Measurements from ENCODE around the gene ZCCHC8. TPM values are rescaled to one million over a fixed set of nuclear protein-coding genes. Genes with fewer than 3 reads are reported as not detected.

ZCCHC8 gene
- total and polyA plus RNA-seq, 5 donors from 2014 or later = 11.8 to 66.1 (median 15.9) TPM

DNA sequence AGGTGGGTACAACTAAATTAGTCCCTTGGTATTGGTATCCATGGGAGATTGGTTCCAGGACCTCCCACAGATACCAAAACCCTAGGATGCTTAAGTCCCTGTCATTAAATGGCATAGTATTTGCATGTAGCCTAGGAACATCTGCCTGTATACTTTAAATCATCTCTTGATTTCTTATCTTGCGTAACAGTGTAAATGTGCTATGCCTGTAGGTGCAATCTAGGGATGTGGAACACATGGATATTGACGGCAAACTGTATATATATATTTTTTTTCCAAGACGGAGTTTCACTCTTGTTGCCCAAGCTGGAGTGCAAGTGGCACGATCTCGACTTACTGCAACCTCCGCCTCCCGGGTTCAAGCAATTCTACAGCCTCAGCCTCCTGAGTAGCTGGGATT lies 27.9 kb upstream of the ZCCHC8 start:
- no peaks in the 10 kb centered on the region for H3K9me3 Mint-ChIP-seq
- H3K4me1 ChIP-seq (ENCODE audit: control insufficient read depth, insufficient read depth, low read length, poor library complexity, severe bottlenecking) = peaks cover 31% of the 10 kb centered on the region
- H3K36me3 Mint-ChIP-seq = peaks cover 10% of the 10 kb centered on the region
- H3K4me1 Mint-ChIP-seq = peaks cover 9 to 20% (median 15%) of the 10 kb centered on the region in 4 donors
- H3K27ac Mint-ChIP-seq = peak overlapping the region in 1 of 3 donors; percentile 17
- ATAC-seq (ENCODE audit: low read depth in 2 of 2) = no peak
- H3K4me3 ChIP-seq (ENCODE audit: low read depth, low read length) = peak overlapping the region; percentile 7
- no peak for DNase-seq
- H3K27me3 Mint-ChIP-seq = no peaks in the 10 kb centered on the region
- no peaks in the 10 kb centered on the region for H3K27me3 ChIP-seq (ENCODE audit: control insufficient read depth, insufficient read depth, low read length)
- peak overlapping the region in 2 of 4 donors; percentile 24 to 47 for H3K4me3 Mint-ChIP-seq
- peaks cover 10% of the 10 kb centered on the region for H3K36me3 ChIP-seq (ENCODE audit: control insufficient read depth, insufficient read depth, low read length)
- peak overlapping the region; percentile 99 for H3K27ac ChIP-seq (ENCODE audit: insufficient read depth, low read length, poor library complexity, severe bottlenecking)
- H3K9me3 ChIP-seq (ENCODE audit: control insufficient read depth in 2 of 2, low read length in 2 of 2) = no peaks in the 10 kb centered on the region

- Histone ChIP-seq H3K36me3 (ENCODE audit: control insufficient read depth, insufficient read depth, low read length) (peaks cover 15% of the 10 kb centered on the region), H3K4me3 (ENCODE audit: low read depth, low read length) (peak overlapping the region; percentile 100), H3K27me3 (ENCODE audit: control insufficient read depth, insufficient read depth, low read length) (no peaks in the 10 kb centered on the region), H3K9me3 (ENCODE audit: control insufficient read depth in 2 of 2, low read length in 2 of 2) (no peaks in the 10 kb centered on the region), H3K27ac (ENCODE audit: insufficient read depth, low read length, poor library complexity, severe bottlenecking) (peak overlapping the region; percentile 99), H3K4me1 (ENCODE audit: control insufficient read depth, insufficient read depth, low read length, poor library complexity, severe bottlenecking) (peaks cover 42% of the 10 kb centered on the region)
- Mint-ChIP-seq H3K4me1 (peaks cover 11 to 29% (median 22%) of the 10 kb centered on the region in 4 donors), H3K27ac (no peak overlapping the region), H3K36me3 (peaks cover 14% of the 10 kb centered on the region), H3K27me3 (no peaks in the 10 kb centered on the region), H3K4me3 (no peak overlapping the region), H3K9me3 (no peaks in the 10 kb centered on the region)
- DNase-seq = peak in 2 of 3 donors; percentile 32 to 70
- ATAC-seq (ENCODE audit: low read depth in 2 of 2) = no peak
Measured at GRCh38 chr12:122527478-122527944, 26.8 kb upstream of the ZCCHC8 start.

GRCh38 chr12:122526683-122527477 lies 26.1 kb upstream of the ZCCHC8 start, which contains the start of the genes KNTC1 and RSRC2:
TSS of gene KNTC1 (plus strand) at chr12:122527249. CDS start at chr12:122530064, 2,815 bp downstream.
TSS of gene RSRC2 (minus strand) at chr12:122526936. CDS start at chr12:122526853, 83 bp downstream.
- DNase-seq (peak; percentile 98 to 100 (median 99)), ATAC-seq (ENCODE audit: low read depth in 2 of 2) (peak; percentile 88 to 92)
- Histone ChIP-seq H3K27ac (ENCODE audit: insufficient read depth, low read length, poor library complexity, severe bottlenecking) (peak within 1 kb of the TSS; percentile 99), H3K36me3 (ENCODE audit: control insufficient read depth, insufficient read depth, low read length) (peaks cover 18% of the 10 kb centered on the region), H3K9me3 (ENCODE audit: control insufficient read depth in 2 of 2, low read length in 2 of 2) (no peaks in the 10 kb centered on the region), H3K27me3 (ENCODE audit: control insufficient read depth, insufficient read depth, low read length) (no peaks in the 10 kb centered on the region), H3K4me3 (ENCODE audit: low read depth, low read length) (peak within 1 kb of the TSS; percentile 100), H3K4me1 (ENCODE audit: control insufficient read depth, insufficient read depth, low read length, poor library complexity, severe bottlenecking) (peaks cover 48% of the 10 kb centered on the region)
- H3K27me3 Mint-ChIP-seq = no peaks in the 10 kb centered on the region
- H3K4me1 Mint-ChIP-seq = peaks cover 11 to 35% (median 27%) of the 10 kb centered on the region in 4 donors
- peaks cover 19% of the 10 kb centered on the region for H3K36me3 Mint-ChIP-seq
- H3K27ac Mint-ChIP-seq = no peak within 1 kb of the TSS
- no peak within 1 kb of the TSS for H3K4me3 Mint-ChIP-seq
- no peaks in the 10 kb centered on the region for H3K9me3 Mint-ChIP-seq

DNA sequence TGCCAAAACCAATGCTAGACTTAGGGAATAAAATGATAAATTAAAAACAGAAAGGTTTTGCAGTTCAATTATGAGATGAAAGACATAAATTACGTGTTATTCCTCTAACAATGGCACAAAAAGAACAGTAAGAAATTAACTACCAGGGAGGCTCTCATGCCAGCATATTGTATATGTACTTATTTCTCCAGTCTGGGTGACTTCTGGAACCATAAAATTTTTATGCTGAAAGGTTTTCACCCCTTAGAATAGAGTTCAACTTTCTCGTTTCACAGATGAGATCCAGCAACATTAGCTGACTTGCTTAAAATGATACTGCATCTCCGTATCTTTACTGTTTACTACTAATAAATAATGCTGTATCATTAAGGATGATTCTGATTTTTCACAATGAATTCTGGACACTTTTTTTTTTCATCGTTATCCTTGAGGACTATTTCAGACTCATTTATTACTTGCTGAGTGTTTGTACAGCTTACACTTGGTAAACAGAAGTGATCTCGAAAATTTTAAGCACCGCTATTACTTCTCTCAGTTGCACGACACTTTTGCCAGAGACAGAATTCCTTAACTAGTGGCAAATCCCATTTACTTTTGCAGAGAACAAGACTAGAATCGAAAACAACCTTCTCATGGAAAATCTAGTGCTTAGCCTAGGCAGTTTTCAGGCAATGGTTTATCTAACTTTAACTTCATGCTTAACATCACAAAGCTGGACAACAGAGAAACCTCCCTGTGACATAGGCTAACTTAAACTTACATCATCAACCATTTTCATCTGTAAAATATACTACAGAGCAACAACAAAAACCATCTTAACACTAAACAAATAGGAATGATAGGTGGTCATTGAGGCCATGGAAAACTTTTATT lies 23.4 kb upstream of the ZCCHC8 start:
- Mint-ChIP-seq H3K36me3 (peaks cover 41% of the 10 kb centered on the region), H3K4me1 (peaks cover 13 to 57% (median 44%) of the 10 kb centered on the region in 4 donors), H3K9me3 (no peaks in the 10 kb centered on the region), H3K27me3 (no peaks in the 10 kb centered on the region), H3K4me3 (peak overlapping the region in 1 of 4 donors; percentile 96), H3K27ac (peak overlapping the region in 2 of 3 donors; percentile 70 to 74)
- DNase-seq = no peak
- H3K4me3 ChIP-seq (ENCODE audit: low read depth, low read length) = peak overlapping the region; percentile 86
- no peaks in the 10 kb centered on the region for H3K27me3 ChIP-seq (ENCODE audit: control insufficient read depth, insufficient read depth, low read length)
- no peaks in the 10 kb centered on the region for H3K9me3 ChIP-seq (ENCODE audit: control insufficient read depth in 2 of 2, low read length in 2 of 2)
- ATAC-seq (ENCODE audit: low read depth in 2 of 2) = no peak
- peaks cover 46% of the 10 kb centered on the region for H3K36me3 ChIP-seq (ENCODE audit: control insufficient read depth, insufficient read depth, low read length)
- H3K27ac ChIP-seq (ENCODE audit: insufficient read depth, low read length, poor library complexity, severe bottlenecking) = peak overlapping the region; percentile 43
- H3K4me1 ChIP-seq (ENCODE audit: control insufficient read depth, insufficient read depth, low read length, poor library complexity, severe bottlenecking) = peaks cover 62% of the 10 kb centered on the region

GRCh38 chr12:122523280-122523679 lies 22.5 kb upstream of the ZCCHC8 start:
- peak overlapping the region; percentile 86 for H3K4me3 ChIP-seq (ENCODE audit: low read depth, low read length)
- no peak for ATAC-seq (ENCODE audit: low read depth in 2 of 2)
- peak overlapping the region in 1 of 3 donors; percentile 70 for H3K27ac Mint-ChIP-seq
- no peaks in the 10 kb centered on the region for H3K9me3 ChIP-seq (ENCODE audit: control insufficient read depth in 2 of 2, low read length in 2 of 2)
- no peaks in the 10 kb centered on the region for H3K9me3 Mint-ChIP-seq
- H3K4me1 Mint-ChIP-seq = peaks cover 17 to 63% (median 50%) of the 10 kb centered on the region in 4 donors
- H3K4me3 Mint-ChIP-seq = peak overlapping the region in 1 of 4 donors; percentile 96
- no peaks in the 10 kb centered on the region for H3K27me3 ChIP-seq (ENCODE audit: control insufficient read depth, insufficient read depth, low read length)
- H3K27me3 Mint-ChIP-seq = no peaks in the 10 kb centered on the region
- peaks cover 59% of the 10 kb centered on the region for H3K4me1 ChIP-seq (ENCODE audit: control insufficient read depth, insufficient read depth, low read length, poor library complexity, severe bottlenecking)
- peaks cover 48% of the 10 kb centered on the region for H3K36me3 Mint-ChIP-seq
- H3K27ac ChIP-seq (ENCODE audit: insufficient read depth, low read length, poor library complexity, severe bottlenecking) = peak overlapping the region; percentile 43
- DNase-seq = no peak
- H3K36me3 ChIP-seq (ENCODE audit: control insufficient read depth, insufficient read depth, low read length) = peaks cover 53% of the 10 kb centered on the region

GRCh38 chr12:122520676-122521075 lies 19.9 kb upstream of the ZCCHC8 start:
- ATAC-seq (ENCODE audit: low read depth in 2 of 2) (no peak), DNase-seq (no peak)
- no peak overlapping the region for H3K4me3 ChIP-seq (ENCODE audit: low read depth, low read length)
- no peaks in the 10 kb centered on the region for H3K27me3 ChIP-seq (ENCODE audit: control insufficient read depth, insufficient read depth, low read length)
- no peak overlapping the region for H3K27ac ChIP-seq (ENCODE audit: insufficient read depth, low read length, poor library complexity, severe bottlenecking)
- peaks cover 51% of the 10 kb centered on the region for H3K4me1 ChIP-seq (ENCODE audit: control insufficient read depth, insufficient read depth, low read length, poor library complexity, severe bottlenecking)
- Mint-ChIP-seq H3K4me3 (no peak overlapping the region), H3K36me3 (peaks cover 64% of the 10 kb centered on the region), H3K9me3 (no peaks in the 10 kb centered on the region), H3K27me3 (no peaks in the 10 kb centered on the region), H3K27ac (peak overlapping the region in 1 of 3 donors; percentile 74), H3K4me1 (peaks cover 24 to 71% (median 61%) of the 10 kb centered on the region in 4 donors)
- H3K36me3 ChIP-seq (ENCODE audit: control insufficient read depth, insufficient read depth, low read length) = peaks cover 77% of the 10 kb centered on the region
- H3K9me3 ChIP-seq (ENCODE audit: control insufficient read depth in 2 of 2, low read length in 2 of 2) = no peaks in the 10 kb centered on the region

- Histone ChIP-seq H3K4me1 (ENCODE audit: control insufficient read depth, insufficient read depth, low read length, poor library complexity, severe bottlenecking) (peaks cover 40% of the 10 kb centered on the region), H3K27ac (ENCODE audit: insufficient read depth, low read length, poor library complexity, severe bottlenecking) (peak overlapping the region; percentile 6), H3K9me3 (ENCODE audit: control insufficient read depth in 2 of 2, low read length in 2 of 2) (no peaks in the 10 kb centered on the region), H3K27me3 (ENCODE audit: control insufficient read depth, insufficient read depth, low read length) (no peaks in the 10 kb centered on the region), H3K4me3 (ENCODE audit: low read depth, low read length) (no peak overlapping the region), H3K36me3 (ENCODE audit: control insufficient read depth, insufficient read depth, low read length) (peaks cover 86% of the 10 kb centered on the region)
- Mint-ChIP-seq H3K9me3 (no peaks in the 10 kb centered on the region), H3K27me3 (no peaks in the 10 kb centered on the region), H3K4me1 (peaks cover 24 to 75% (median 59%) of the 10 kb centered on the region in 4 donors), H3K36me3 (peaks cover 67% of the 10 kb centered on the region), H3K4me3 (no peak overlapping the region), H3K27ac (no peak overlapping the region)
- ATAC-seq (ENCODE audit: low read depth in 2 of 2) (no peak), DNase-seq (no peak)
Measured at GRCh38 chr12:122519418-122519817, 18.7 kb upstream of the ZCCHC8 start.
